Measurements from ENCODE around the gene ZNF330.

Gene ZNF330

GRCh38 chr4:141220691-141221659 lies at the start of gene ZNF330:
ZNF330 (plus strand) TSS chr4:141220895; CDS start chr4:141222372, 1,477 bp downstream.
- peak within 1 kb of the TSS; percentile 73 for H3K4me2 ChIP-seq
- H3K9ac ChIP-seq: peak within 1 kb of the TSS; percentile 98
- peaks cover 18% of the 10 kb centered on the region for H3K4me1 ChIP-seq (ENCODE audit: low read depth, poor library complexity, severe bottlenecking)
- H3K27me3 ChIP-seq (ENCODE audit: insufficient read depth, low read depth): no peaks in the 10 kb centered on the region
- H4K20me1 ChIP-seq (ENCODE audit: insufficient read depth): no peaks in the 10 kb centered on the region; the same call in 1 of the 2 replicates
- H3K79me2 ChIP-seq (ENCODE audit: insufficient read depth, low read depth): peaks cover 49% of the 10 kb centered on the region
- H3K4me3 ChIP-seq (IDR thresholded peaks at IDR 0.05; ENCODE audit: insufficient read depth, low read depth, low read length): no peak within 1 kb of the TSS
- H2AFZ ChIP-seq (ENCODE audit: low read depth): peak within 1 kb of the TSS; percentile 83
- peak within 1 kb of the TSS; percentile 86 for H3K27ac ChIP-seq
- no peaks in the 10 kb centered on the region; the same call in 1 of the 2 replicates for H3K36me3 ChIP-seq (ENCODE audit: insufficient read depth)
- TF ChIP-seq CTCF (conservative IDR thresholded peaks at IDR 0.05; ENCODE audit: low read depth, low read length): peak; percentile 42

GRCh38 chr4:141174457-141174856 lies 46.2 kb upstream of the ZNF330 start:
- Histone ChIP-seq H3K36me3 (ENCODE audit: insufficient read depth) (no peaks in the 10 kb centered on the region), H3K27me3 (ENCODE audit: insufficient read depth, low read depth) (no peaks in the 10 kb centered on the region), H3K27ac (no peak overlapping the region), H2AFZ (ENCODE audit: low read depth) (no peak overlapping the region), H4K20me1 (ENCODE audit: insufficient read depth) (no peaks in the 10 kb centered on the region), H3K9ac (no peak overlapping the region), H3K4me1 (ENCODE audit: low read depth, poor library complexity, severe bottlenecking) (no peaks in the 10 kb centered on the region), H3K4me2 (no peak overlapping the region), H3K79me2 (ENCODE audit: insufficient read depth, low read depth) (no peaks in the 10 kb centered on the region), H3K4me3 (IDR thresholded peaks at IDR 0.05; ENCODE audit: insufficient read depth, low read depth, low read length) (no peak overlapping the region)
- no peak for TF ChIP-seq CTCF (conservative IDR thresholded peaks at IDR 0.05; ENCODE audit: low read depth, low read length)

GRCh38 chr4:141177171-141177570 lies 43.5 kb upstream of the ZNF330 start:
- no peaks in the 10 kb centered on the region for H3K79me2 ChIP-seq (ENCODE audit: insufficient read depth, low read depth)

More at GRCh38 chr4:141177171-141177570, 43.5 kb upstream of the ZNF330 start:
- Histone ChIP-seq H3K27ac (no peak overlapping the region), H3K27me3 (ENCODE audit: insufficient read depth, low read depth) (no peaks in the 10 kb centered on the region), H3K4me1 (ENCODE audit: low read depth, poor library complexity, severe bottlenecking) (no peaks in the 10 kb centered on the region), H3K4me3 (IDR thresholded peaks at IDR 0.05; ENCODE audit: insufficient read depth, low read depth, low read length) (no peak overlapping the region), H2AFZ (ENCODE audit: low read depth) (no peak overlapping the region), H3K36me3 (ENCODE audit: insufficient read depth) (no peaks in the 10 kb centered on the region), H3K9ac (no peak overlapping the region), H3K4me2 (no peak overlapping the region), H4K20me1 (ENCODE audit: insufficient read depth) (no peaks in the 10 kb centered on the region)
- no peak for TF ChIP-seq CTCF (conservative IDR thresholded peaks at IDR 0.05; ENCODE audit: low read depth, low read length)
